IMR-90 (cell line): ENCODE results near the gene ZNF775. TPM values are rescaled to one million over a fixed set of nuclear protein-coding genes. Genes with fewer than 3 reads are reported as not detected.
A peak's percentile ranks its signal among the peaks of the same experiment; 100 is the strongest.

Experiments used
- ATAC-seq: fragments of 200-7000 bp; cut with Tn5 transposase; 2 replicates; pipeline ENCODE4 v1.9.1; 2020; ENCODE audit warnings: low read depth, mild to moderate bottlenecking, moderate library complexity
- BruUV-seq: library from RNA; stranded (reverse); fragments of 400-500 nt; replicated peaks from 2 replicates; lab custom pipeline; 2021; lab: Mats Ljungman, UMichigan
- CTCF ChIA-PET: fragments of 300-600 bp; formaldehyde crosslinking; extraction: SDS; loops from one replicate; lab custom pipeline; 2021; ENCODE audit warnings: antibody characterized with exemption; lab: Yijun Ruan, JAX
- POLR2A ChIA-PET: fragments of 300-600 bp; sonication (Branson Sonifier 250); formaldehyde crosslinking; loops from one replicate; lab custom pipeline; 2022; ENCODE audit warnings: antibody characterized with exemption; ENCODE audit not compliant: unreplicated experiment; lab: Charles Lee
- DNase-seq: peaks from one replicate; pipeline ENCODE4 v3.0.0; 2013
- H2AFZ ChIP-seq: replicated peaks from 2 replicates; pipeline ENCODE3; 2013; ENCODE audit warnings: low read length, mild to moderate bottlenecking; ENCODE audit not compliant: poor library complexity
- H2AK5ac ChIP-seq: 2 replicates; pipeline ENCODE4 v1.6.1; 2013; ENCODE audit warnings: low read depth, low read length, inconsistent platforms
- H2AK9ac ChIP-seq: replicated peaks from 2 replicates; pipeline ENCODE3; 2013; ENCODE audit warnings: mild to moderate bottlenecking, low read depth, low read length, moderate library complexity; ENCODE audit not compliant: poor library complexity
- H2BK120ac ChIP-seq: 2 replicates; pipeline ENCODE4 v1.6.1; 2013; ENCODE audit warnings: low read depth, low read length, inconsistent platforms
- H2BK15ac ChIP-seq: 3 replicates; pipeline ENCODE4 v1.6.1; 2013; ENCODE audit warnings: low read depth, low read length, inconsistent platforms
- H2BK20ac ChIP-seq: 2 replicates; pipeline ENCODE4 v1.6.1; 2013; ENCODE audit warnings: low read depth, mild to moderate bottlenecking, inconsistent platforms, low read length, moderate library complexity
- H2BK5ac ChIP-seq: 2 replicates; pipeline ENCODE4 v1.6.1; 2013; ENCODE audit warnings: mild to moderate bottlenecking, low read depth, low read length, inconsistent platforms; ENCODE audit not compliant: poor library complexity, severe bottlenecking
- H3K14ac ChIP-seq: replicated peaks from 2 replicates; pipeline ENCODE4 v1.6.1; 2013; ENCODE audit warnings: low read depth, low read length, inconsistent platforms
- H3K18ac ChIP-seq: 2 replicates; pipeline ENCODE4 v1.6.1; 2013; ENCODE audit warnings: low read depth, low read length, control low read depth
- H3K23ac ChIP-seq: 2 replicates; pipeline ENCODE4 v1.6.1; 2013; ENCODE audit warnings: low read depth, low read length, inconsistent platforms
- H3K27ac ChIP-seq: 2 replicates; pipeline ENCODE4 v1.5.1; 2013; ENCODE audit warnings: mild to moderate bottlenecking, control low read depth, low read length; ENCODE audit not compliant: insufficient read depth
- H3K27me3 ChIP-seq: 2 replicates; pipeline ENCODE4 v1.6.1; 2013; ENCODE audit warnings: low read length; ENCODE audit not compliant: control insufficient read depth, insufficient read depth
- H3K36me3 ChIP-seq: 2 replicates; pipeline ENCODE4 v1.6.1; 2013; ENCODE audit warnings: low read length, mixed read lengths; ENCODE audit not compliant: control insufficient read depth, insufficient read depth
- H3K4ac ChIP-seq: 2 replicates; pipeline ENCODE4 v1.6.1; 2013; ENCODE audit warnings: low read depth, low read length, inconsistent platforms
- H3K4me1 ChIP-seq: 2 replicates; pipeline ENCODE4 v1.6.1; 2013; ENCODE audit warnings: low read length, mixed read lengths; ENCODE audit not compliant: control insufficient read depth, insufficient read depth
- H3K4me2 ChIP-seq: 2 replicates; pipeline ENCODE4 v1.6.1; 2013; ENCODE audit warnings: low read depth, mild to moderate bottlenecking, control low read depth, low read length, moderate library complexity
- H3K4me3 ChIP-seq: 2 replicates; pipeline ENCODE4 v1.5.1; 2013; ENCODE audit warnings: low read depth, mild to moderate bottlenecking, control low read depth, low read length, moderate library complexity; ENCODE audit not compliant: insufficient read depth
- H3K56ac ChIP-seq: 2 replicates; pipeline ENCODE4 v1.6.1; 2013; ENCODE audit warnings: low read length, inconsistent platforms; ENCODE audit not compliant: insufficient read depth; ENCODE audit errors: extremely low read depth
- H3K79me1 ChIP-seq, 2 experiments: 2 replicates each; pipeline ENCODE4 v1.6.1; 2013; ENCODE audit warnings: low read length in 2 of 2, inconsistent platforms in 1 of 2, low read depth in 1 of 2
- H3K9ac ChIP-seq: 2 replicates; pipeline ENCODE4 v1.6.1; 2013; ENCODE audit warnings: low read depth, low read length, control low read depth
- H3K9me1 ChIP-seq: 2 replicates; pipeline ENCODE4 v1.6.1; 2013; ENCODE audit warnings: low read length, inconsistent platforms; ENCODE audit not compliant: insufficient read depth
- H3K9me3 ChIP-seq: 2 replicates; pipeline ENCODE4 v1.6.1; 2013; ENCODE audit warnings: low read length; ENCODE audit not compliant: control insufficient read depth, insufficient read depth
- H4K20me1 ChIP-seq: 2 replicates; pipeline ENCODE4 v1.6.1; 2013; ENCODE audit warnings: low read length, inconsistent platforms; ENCODE audit not compliant: insufficient read depth
- H4K5ac ChIP-seq: 2 replicates; pipeline ENCODE4 v1.6.1; 2013; ENCODE audit warnings: mild to moderate bottlenecking, low read depth, low read length, control low read depth
- H4K8ac ChIP-seq, 2 experiments: 2 replicates each; pipeline ENCODE4 v1.6.1; 2013; ENCODE audit warnings: low read depth in 2 of 2, low read length in 2 of 2, control low read depth in 1 of 2, inconsistent platforms in 1 of 2
- H4K91ac ChIP-seq: 2 replicates; pipeline ENCODE4 v1.6.1; 2013; ENCODE audit warnings: low read depth, low read length, inconsistent platforms; ENCODE audit not compliant: insufficient read depth
- CEBPB ChIP-seq: IDR thresholded peaks from 2 replicates; pipeline ENCODE4 v1.6.1; 2012; ENCODE audit warnings: low read depth, low read length, improper control_type of control experiment
- CTCF ChIP-seq: conservative IDR thresholded peaks from 2 replicates; pipeline ENCODE4 v1.5.1; 2012; ENCODE audit warnings: mild to moderate bottlenecking, low read depth, low read length, improper control_type of control experiment
- ELK1 ChIP-seq: fragments of 150-350 bp; IDR thresholded peaks from 2 replicates; pipeline ENCODE4 v1.6.1; 2016; ENCODE audit warnings: low read depth, mild to moderate bottlenecking, low read length, moderate library complexity, borderline replicate concordance
- FOS ChIP-seq: fragments of 150-350 bp; IDR thresholded peaks from 2 replicates; pipeline ENCODE4 v1.6.1; 2016; ENCODE audit warnings: low read depth, low read length
- MAFK ChIP-seq: IDR thresholded peaks from 2 replicates; pipeline ENCODE4 v1.6.1; 2012; ENCODE audit warnings: low read depth, low read length, improper control_type of control experiment
- MAZ ChIP-seq: IDR thresholded peaks from 2 replicates; pipeline ENCODE4 v1.6.1; 2012; ENCODE audit warnings: low read depth, mild to moderate bottlenecking, low read length, improper control_type of control experiment, moderate library complexity, borderline replicate concordance
- MXI1 ChIP-seq: IDR thresholded peaks from 2 replicates; pipeline ENCODE4 v1.6.1; 2012; ENCODE audit warnings: low read depth, mild to moderate bottlenecking, low read length, moderate library complexity, borderline replicate concordance
- NFE2L2 ChIP-seq: fragments of 150-350 bp; IDR thresholded peaks from 2 replicates; pipeline ENCODE4 v1.6.1; 2016; ENCODE audit warnings: low read depth, mild to moderate bottlenecking, low read length
- POLR2A ChIP-seq: IDR thresholded peaks from 2 replicates; pipeline ENCODE4 v1.6.1; 2012; ENCODE audit warnings: mild to moderate bottlenecking, low read depth, low read length
- RAD21 ChIP-seq: IDR thresholded peaks from 2 replicates; pipeline ENCODE4 v1.6.1; 2012; ENCODE audit warnings: low read length, improper control_type of control experiment
- SMC3 ChIP-seq: fragments of 150-350 bp; IDR thresholded peaks from 2 replicates; pipeline ENCODE4 v1.6.1; 2016; ENCODE audit warnings: low read depth, mild to moderate bottlenecking, antibody characterized with exemption, low read length, moderate library complexity
- USF2 ChIP-seq: fragments of 150-350 bp; IDR thresholded peaks from 2 replicates; pipeline ENCODE4 v1.6.1; 2017; ENCODE audit warnings: mild to moderate bottlenecking, antibody characterized with exemption, low read length, low read depth
- WGBS, 2 experiments: methylation state at CpG; one replicate each; pipeline versions ENCODE4 v1.1.5 to v1.1.7; 2013; ENCODE audit warnings: missing lambda C conversion rate in 2 of 2; ENCODE audit not compliant: insufficient read length in 1 of 2; ENCODE audit errors: extremely low coverage in 2 of 2; 5-methylcytosine and 5-hydroxymethylcytosine counted together
- dilution Hi-C: fragments of 300-500 bp; cut with HindIII; formaldehyde crosslinking; loops from one replicate; pipeline ENCODE4 v1.14.3; 2018; ENCODE audit warnings: low sequenced_read_pairs; ENCODE audit not compliant: unreplicated experiment
- in situ Hi-C: fragments of 300-500 bp; cut with MboI; formaldehyde crosslinking; loops from 3 replicates; pipeline ENCODE4 v1.14.3; 2019; ENCODE audit warnings: low sequenced_read_pairs, inconsistent platforms, mixed read lengths
- intact Hi-C: fragments of 100-400 bp; cut with micrococcal nuclease; formaldehyde crosslinking; loops from 2 replicates; pipeline ENCODE4 v1.10.0; 2022
- polyA plus RNA-seq, 3 experiments: library from polyadenylated mRNA; depleted of rRNA; stranded (reverse); fragments of >200 nt; gene quantifications; 2 replicates each; pipeline ENCODE4 v1.2.3, GENCODE V29; 2012; ENCODE audit warnings: low replicate concordance in 1 of 3
- total RNA-seq: library from RNA; depleted of rRNA; stranded (reverse); fragments of >200 nt; gene quantifications from 2 replicates; pipeline ENCODE4 v1.2.3, GENCODE V29; 2012

Gene ZNF775
- total and polyA plus RNA-seq, 2 of the 4 experiments (the other 2 are of a cell fraction), result 1.4 to 2.6 TPM

- no peaks in the 10 kb centered on the region; the same call in 1 of the 2 replicates for H3K36me3 ChIP-seq
- CTCF ChIA-PET, result interaction anchor here (0.8 to 1.3 kb wide), 2 partner anchors 23 to 70 kb away, joined by 3 to 4 read pairs; no protein-coding TSS in a partner anchor
- in situ Hi-C loops, result loop anchor here (25.0 kb wide), 2 partner anchors 543 to 582 kb away; partner anchors contain the start of genes ATP6V0E2, KCNH2 and NOS3
- peak overlapping the region; percentile 48; the same call in 1 of the 2 replicates for H3K23ac ChIP-seq
- H2BK15ac ChIP-seq, result peak overlapping the region; percentile 15; the same call in 1 of the 3 replicates
- H3K9me1 ChIP-seq, result peaks cover 20% of the 10 kb centered on the region
- peak overlapping the region; percentile 94 for H2AK9ac ChIP-seq
- H4K5ac ChIP-seq, result peak overlapping the region; percentile 76
- H3K4me3 ChIP-seq, result peak overlapping the region; percentile 61
- BruUV-seq, result no TSS peak
- POLR2A ChIA-PET, result interaction anchor here (0.6 kb wide), 1 partner anchor 427 kb away, joined by 4 read pairs; no protein-coding TSS in a partner anchor
- H2AK5ac ChIP-seq, result no peak overlapping the region; the same call in 1 of the 2 replicates
- H3K27me3 ChIP-seq, result no peaks in the 10 kb centered on the region
- H3K14ac ChIP-seq, result peak overlapping the region; percentile 78
- no peaks in the 10 kb centered on the region for H3K9me3 ChIP-seq
- H2BK120ac ChIP-seq, result peak overlapping the region; percentile 32; the same call in 1 of the 2 replicates
- no peaks in the 10 kb centered on the region for H4K20me1 ChIP-seq
- peak overlapping the region; percentile 62 for H4K91ac ChIP-seq
- H2BK5ac ChIP-seq, result peak overlapping the region; percentile 36
- DNase-seq (peak; percentile 85), ATAC-seq (peak; percentile 92)
- peaks cover 0 to 27% of the 10 kb centered on the region in 2 experiments; a peak in 3 of 4 replicates for H3K79me1 ChIP-seq
- H3K27ac ChIP-seq, result peak overlapping the region; percentile 79
- H3K4me1 ChIP-seq, result peaks cover 23% of the 10 kb centered on the region
- peak overlapping the region; percentile 95 to 96 for H4K8ac ChIP-seq
- H3K4ac ChIP-seq, result peak overlapping the region; percentile 95
- peak overlapping the region; percentile 81 for H3K9ac ChIP-seq
- 1% methylated on average over 38 of the region's 86 CpGs; no CpG with 5 or more reads in 1 of the 2 experiments for WGBS, 2 experiments
- intact Hi-C loops, result no loop called here
- H2BK20ac ChIP-seq, result no peak overlapping the region
- H3K4me2 ChIP-seq, result peak overlapping the region; percentile 92
- peak overlapping the region; percentile 22 for H3K18ac ChIP-seq
- dilution Hi-C loops, result no loop called here
- H2AFZ ChIP-seq, result peak overlapping the region; percentile 94
- H3K56ac ChIP-seq, result peak overlapping the region; percentile 57; the same call in 1 of the 2 replicates
- TF ChIP-seq POLR2A (peak; percentile 53; the same call in 1 of the 2 replicates), CEBPB (no peak), MXI1 (peak; percentile 77), ELK1 (no peak), RAD21 (no peak), FOS (no peak), NFE2L2 (0 out of 2 replicates have a peak, but pooled peaks have one; percentile 39), MAFK (peak; percentile 61; the same call in 1 of the 2 replicates), CTCF (peak; percentile 33; the same call in 1 of the 2 replicates), USF2 (no peak), MAZ (peak; percentile 78; the same call in 1 of the 2 replicates), SMC3 (no peak)
These were observed 25.9 kb downstream of the ZNF775 start for GRCh38 chr7:150404805-150405583.
